WERI-Rb-1 (cell line): ENCODE measurements around the gene XPNPEP2.
A peak's percentile ranks its signal among the peaks of the same experiment; 100 is the strongest.

Experiments
- DNase-seq: peaks from one replicate; pipeline ENCODE4 v3.0.0-alpha.2; 2020
- H3K27ac ChIP-seq: fragments of 250-450 bp; sonication (Bioruptor Pico); 2 replicates; pipeline ENCODE4 v1.5.1; 2020; ENCODE audit warnings: mild to moderate bottlenecking, moderate library complexity
- H3K27me3 ChIP-seq: fragments of 250-450 bp; sonication (Bioruptor Pico); 2 replicates; pipeline ENCODE4 v1.5.1; 2021; ENCODE audit warnings: mild to moderate bottlenecking, low read depth, moderate library complexity; ENCODE audit not compliant: insufficient read depth, severe bottlenecking
- H3K36me3 ChIP-seq: fragments of 250-450 bp; sonication (Bioruptor Pico); 2 replicates; pipeline ENCODE4 v1.5.1; 2020; ENCODE audit warnings: mild to moderate bottlenecking, moderate library complexity
- H3K4me3 ChIP-seq: 2 replicates; pipeline ENCODE4 v1.5.1; 2011; ENCODE audit warnings: low read depth, mild to moderate bottlenecking, control low read depth, low read length
- H3K9me3 ChIP-seq: fragments of 250-450 bp; sonication (Bioruptor Pico); 2 replicates; pipeline ENCODE4 v1.5.1; 2021; ENCODE audit warnings: mild to moderate bottlenecking, moderate library complexity; ENCODE audit not compliant: severe bottlenecking
- CTCF ChIP-seq: IDR thresholded peaks from 2 replicates; pipeline ENCODE4 v1.5.1; 2011; ENCODE audit warnings: low read depth, mild to moderate bottlenecking, control low read depth, inconsistent platforms, low read length

XPNPEP2 gene

DNA sequence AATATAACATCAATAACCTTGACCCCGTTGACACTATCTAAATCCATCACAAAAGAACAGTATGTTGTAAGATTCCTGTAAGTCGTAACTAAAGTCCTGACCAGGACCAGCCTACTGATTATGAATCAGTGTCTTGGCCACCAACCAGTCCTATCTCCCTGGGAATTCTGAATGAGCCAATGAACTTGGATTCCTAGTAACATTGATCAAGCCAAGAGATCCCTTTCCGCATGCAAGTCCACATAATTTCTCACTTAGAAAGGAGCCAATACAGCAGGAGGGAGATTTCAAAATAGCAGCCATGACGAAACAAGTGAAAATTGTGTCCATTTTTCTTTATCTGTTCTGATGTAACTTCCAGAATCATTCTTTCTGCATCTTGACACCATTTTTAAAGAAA is 9.5 kb downstream of the XPNPEP2 start:
- no peaks in the 10 kb centered on the region for H3K36me3 ChIP-seq
- no peaks in the 10 kb centered on the region for H3K9me3 ChIP-seq
- no peak overlapping the region for H3K4me3 ChIP-seq
- peaks cover 4% of the 10 kb centered on the region for H3K27me3 ChIP-seq
- no peak for TF ChIP-seq CTCF
- DNase-seq: no peak
- H3K27ac ChIP-seq: no peak overlapping the region

DNA sequence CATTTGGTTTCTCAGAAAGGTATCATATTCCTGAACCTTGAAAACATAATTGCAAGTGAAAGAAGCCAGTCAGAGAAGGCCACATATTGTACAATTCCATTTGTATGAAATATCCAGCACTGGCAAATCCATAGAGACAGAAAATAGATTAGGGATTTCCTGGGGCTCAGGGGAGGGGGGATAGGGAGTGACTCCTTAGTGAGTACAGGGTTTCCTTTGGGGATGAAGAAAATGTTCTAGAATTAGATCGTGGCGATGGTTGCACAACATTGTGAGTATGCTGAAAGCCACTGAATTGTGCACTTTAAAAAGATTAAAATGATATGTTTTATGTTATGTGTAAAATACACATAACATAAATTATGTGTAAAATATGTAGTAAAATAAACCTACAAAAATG is 10.3 kb downstream of the XPNPEP2 start:
- H3K36me3 ChIP-seq: no peaks in the 10 kb centered on the region
- no peaks in the 10 kb centered on the region for H3K9me3 ChIP-seq
- H3K4me3 ChIP-seq: no peak overlapping the region
- peaks cover 4% of the 10 kb centered on the region for H3K27me3 ChIP-seq
- DNase-seq: no peak
- no peak overlapping the region for H3K27ac ChIP-seq
- no peak for TF ChIP-seq CTCF

- Histone ChIP-seq H3K36me3 (no peaks in the 10 kb centered on the region), H3K27me3 (peaks cover 8% of the 10 kb centered on the region), H3K4me3 (no peak overlapping the region), H3K27ac (no peak overlapping the region), H3K9me3 (no peaks in the 10 kb centered on the region)
- TF ChIP-seq CTCF: no peak
- no peak for DNase-seq
These were observed 12.2 kb downstream of the XPNPEP2 start for GRCh38 chrX:129750971-129751370.

DNA sequence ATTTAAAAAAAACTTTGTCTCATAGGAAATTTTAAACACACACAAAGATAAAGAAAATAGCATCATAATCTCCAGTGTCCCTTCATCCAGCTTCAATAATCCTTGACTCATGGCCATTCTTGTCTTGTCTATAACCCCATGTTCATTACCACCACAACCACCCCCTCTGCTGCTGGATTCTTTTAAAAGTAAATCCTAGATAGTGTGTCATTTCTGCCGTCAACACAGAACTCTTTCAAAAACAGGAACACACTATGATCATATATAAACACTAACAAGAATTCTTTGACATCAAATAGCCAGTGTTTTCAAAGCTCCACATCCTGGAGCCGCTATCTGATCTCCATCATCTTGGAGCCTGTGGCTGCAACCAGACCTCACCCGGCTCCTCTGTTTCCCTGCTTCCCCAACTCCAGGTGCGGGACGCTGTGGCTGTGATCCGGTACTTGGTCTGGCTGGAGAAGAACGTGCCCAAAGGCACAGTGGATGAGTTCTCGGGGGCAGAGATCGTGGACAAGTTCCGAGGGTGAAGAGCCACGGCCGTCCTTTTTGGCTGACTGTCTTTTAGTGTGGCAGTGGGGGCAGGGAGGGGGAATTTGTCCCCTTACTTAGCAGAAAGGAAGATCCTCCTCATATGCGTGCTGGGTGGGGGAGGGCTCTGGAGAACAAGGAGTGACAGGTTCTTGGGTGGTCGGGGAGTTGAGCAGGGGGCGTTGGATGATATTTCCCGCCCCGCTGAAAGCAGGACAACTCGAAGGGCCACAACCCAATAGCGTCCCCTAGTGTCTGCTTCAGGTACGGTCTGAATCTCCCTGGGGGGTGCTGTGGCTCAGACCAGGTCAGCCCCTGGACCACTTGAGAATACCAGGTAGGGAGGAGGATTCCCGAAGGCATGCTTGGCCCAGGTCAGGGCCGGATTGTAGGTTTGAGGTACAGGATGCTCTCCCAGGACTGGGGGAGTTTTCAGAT is 15.6 kb downstream of the XPNPEP2 start:
- Histone ChIP-seq H3K27me3 (peaks cover 6% of the 10 kb centered on the region), H3K9me3 (no peaks in the 10 kb centered on the region), H3K36me3 (no peaks in the 10 kb centered on the region), H3K4me3 (no peak overlapping the region), H3K27ac (no peak overlapping the region)
- peak; percentile 80 for TF ChIP-seq CTCF
- no peak for DNase-seq

GRCh38 chrX:129755779-129756650 is 17.2 kb downstream of the XPNPEP2 start:
- peak; percentile 30 for DNase-seq
- H3K36me3 ChIP-seq: no peaks in the 10 kb centered on the region
- peaks cover 6% of the 10 kb centered on the region for H3K27me3 ChIP-seq
- H3K9me3 ChIP-seq: no peaks in the 10 kb centered on the region
- peak; percentile 48; the same call in 1 of the 2 replicates for TF ChIP-seq CTCF
- H3K4me3 ChIP-seq: no peak overlapping the region
- no peak overlapping the region for H3K27ac ChIP-seq
